ENCODE measurements around the gene FEN1.

GRCh38 chr11:61762798-61763197, 29.9 kb upstream of the FEN1 start:
- TF ChIP-seq, protein P1, sequence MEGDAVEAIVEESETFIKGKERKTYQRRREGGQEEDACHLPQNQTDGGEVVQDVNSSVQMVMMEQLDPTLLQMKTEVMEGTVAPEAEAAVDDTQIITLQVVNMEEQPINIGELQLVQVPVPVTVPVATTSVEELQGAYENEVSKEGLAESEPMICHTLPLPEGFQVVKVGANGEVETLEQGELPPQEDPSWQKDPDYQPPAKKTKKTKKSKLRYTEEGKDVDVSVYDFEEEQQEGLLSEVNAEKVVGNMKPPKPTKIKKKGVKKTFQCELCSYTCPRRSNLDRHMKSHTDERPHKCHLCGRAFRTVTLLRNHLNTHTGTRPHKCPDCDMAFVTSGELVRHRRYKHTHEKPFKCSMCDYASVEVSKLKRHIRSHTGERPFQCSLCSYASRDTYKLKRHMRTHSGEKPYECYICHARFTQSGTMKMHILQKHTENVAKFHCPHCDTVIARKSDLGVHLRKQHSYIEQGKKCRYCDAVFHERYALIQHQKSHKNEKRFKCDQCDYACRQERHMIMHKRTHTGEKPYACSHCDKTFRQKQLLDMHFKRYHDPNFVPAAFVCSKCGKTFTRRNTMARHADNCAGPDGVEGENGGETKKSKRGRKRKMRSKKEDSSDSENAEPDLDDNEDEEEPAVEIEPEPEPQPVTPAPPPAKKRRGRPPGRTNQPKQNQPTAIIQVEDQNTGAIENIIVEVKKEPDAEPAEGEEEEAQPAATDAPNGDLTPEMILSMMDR (IDR thresholded peaks at IDR 0.05): no peak
- TF ChIP-seq EP300 (IDR thresholded peaks at IDR 0.05): no peak

All from gastroesophageal sphincter (tissue), 3 donors.